ENCODE measurements around the gene BCLAF1. TPM values are rescaled to one million over a fixed set of nuclear protein-coding genes. Genes with fewer than 3 reads are reported as not detected.
A peak's percentile ranks its signal among the peaks of the same experiment; 100 is the strongest.
"Not testable (repeated sequence)": the region's sequence is repeated elsewhere in the genome, so short reads cannot be mapped to it uniquely, and the experiment has no call there.

The BCLAF1 gene
- total RNA-seq, 1 donor from 2014 or later: 242 TPM

DNA sequence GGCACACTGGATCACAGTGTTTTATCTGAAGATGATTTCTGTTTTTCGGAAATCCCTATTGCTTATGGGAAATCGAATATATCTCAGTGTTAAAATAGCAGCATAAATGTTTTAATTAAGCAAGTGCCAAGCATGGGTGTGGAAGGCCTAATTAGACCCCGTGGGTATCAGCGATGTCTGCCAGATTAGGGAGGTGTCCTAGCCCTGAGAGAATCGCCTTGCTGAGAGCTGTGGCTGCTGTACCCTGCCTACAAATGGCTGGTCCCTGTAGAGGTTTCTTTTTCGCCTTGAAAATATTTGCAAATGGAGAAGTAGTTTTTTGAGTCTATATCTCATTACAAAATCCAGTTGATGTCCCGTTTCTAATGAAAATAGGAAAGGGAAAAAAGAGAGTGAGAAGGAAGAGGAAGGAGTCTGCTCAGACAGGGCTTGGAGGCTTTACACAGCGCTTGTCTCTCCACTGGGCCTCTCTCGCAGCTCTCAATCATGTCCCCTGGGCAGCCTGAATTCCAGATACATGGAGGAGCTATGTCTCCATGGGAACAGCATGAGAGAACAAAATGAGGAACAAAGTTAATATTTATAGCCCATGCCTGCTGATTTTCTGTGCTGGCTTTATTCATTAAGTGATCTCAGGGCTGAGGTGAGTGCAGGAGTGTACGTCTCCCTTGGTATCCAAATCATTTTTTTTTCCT is 35.2 kb upstream of the BCLAF1 start:
- no peak for DNase-seq (ENCODE audit: low spot score)
- Mint-ChIP-seq H3K27me3 (ENCODE audit: low read depth) (peaks cover 2% of the 10 kb centered on the region), H3K27ac (no peak overlapping the region), H3K4me3 (ENCODE audit: low read depth) (no peak overlapping the region), H3K9me3 (no peaks in the 10 kb centered on the region), H3K36me3 (ENCODE audit: low read depth) (no peaks in the 10 kb centered on the region), H3K4me1 (ENCODE audit: low read depth) (no peaks in the 10 kb centered on the region)
- intact Hi-C loops (cut with micrococcal nuclease): no loop called here

DNA sequence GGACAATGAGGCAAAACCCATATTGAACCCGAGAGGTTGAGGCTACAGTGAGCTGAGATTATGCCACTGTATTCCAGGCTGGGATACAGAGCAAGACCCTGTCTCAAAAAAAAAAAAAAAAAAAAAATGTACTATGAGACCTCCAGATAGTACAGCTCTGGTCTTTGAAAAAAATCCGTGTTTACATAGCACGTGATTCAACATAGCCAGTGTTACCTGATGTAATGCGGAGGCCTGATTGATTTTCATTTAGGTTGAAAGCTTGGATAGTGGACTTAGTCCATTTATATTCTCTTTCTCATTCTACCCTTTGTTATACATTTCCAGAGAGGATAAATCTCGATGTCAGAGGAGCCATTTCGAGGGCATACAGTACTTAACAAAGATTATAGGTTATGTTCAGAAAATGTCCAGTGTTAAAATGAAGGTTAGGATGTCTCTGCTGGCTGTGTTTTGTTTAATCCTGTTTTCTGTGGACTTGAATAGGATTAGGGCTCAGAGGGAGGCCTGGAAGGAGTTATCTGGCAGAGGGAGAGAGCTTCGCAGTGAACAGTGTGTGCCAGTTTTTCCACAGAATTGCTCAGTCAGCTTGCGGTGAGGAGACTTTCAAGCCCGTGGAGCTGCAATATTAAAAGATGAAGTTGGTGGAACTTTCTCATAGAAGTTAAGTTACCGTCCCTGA is 33.9 kb upstream of the BCLAF1 start:
- H3K27me3 Mint-ChIP-seq (ENCODE audit: low read depth): no peaks in the 10 kb centered on the region
- no peaks in the 10 kb centered on the region for H3K9me3 Mint-ChIP-seq
- intact Hi-C loops (cut with micrococcal nuclease): no loop called here
- H3K36me3 Mint-ChIP-seq (ENCODE audit: low read depth): no peaks in the 10 kb centered on the region
- no peak overlapping the region for H3K27ac Mint-ChIP-seq
- no peaks in the 10 kb centered on the region for H3K4me1 Mint-ChIP-seq (ENCODE audit: low read depth)
- H3K4me3 Mint-ChIP-seq (ENCODE audit: low read depth): no peak overlapping the region
- no peak for DNase-seq (ENCODE audit: low spot score)

DNA sequence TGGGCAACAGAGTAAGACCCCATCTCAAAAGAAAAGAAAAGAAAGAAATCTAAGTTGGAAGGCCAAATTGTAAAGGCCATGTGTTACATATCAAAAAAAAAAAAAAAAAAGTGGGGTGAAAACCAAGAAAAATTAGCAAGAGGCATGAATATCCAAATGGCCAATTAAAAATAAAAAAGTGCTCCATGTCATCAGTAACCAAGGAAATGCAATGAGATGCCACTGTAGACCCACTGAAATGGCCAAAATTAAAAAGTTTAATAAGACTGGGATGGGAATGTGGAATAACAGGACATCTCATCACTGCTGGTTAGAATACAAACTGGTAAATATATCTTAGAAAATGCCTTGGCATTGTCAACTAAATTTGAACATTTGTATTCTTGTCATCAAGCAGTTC is 30.1 kb upstream of the BCLAF1 start:
- Mint-ChIP-seq H3K4me1 (ENCODE audit: low read depth) (peaks cover 6% of the 10 kb centered on the region), H3K9me3 (no peaks in the 10 kb centered on the region), H3K36me3 (ENCODE audit: low read depth) (no peaks in the 10 kb centered on the region), H3K27ac (no peak overlapping the region), H3K27me3 (ENCODE audit: low read depth) (no peaks in the 10 kb centered on the region), H3K4me3 (ENCODE audit: low read depth) (no peak overlapping the region)
- no peak for DNase-seq (ENCODE audit: low spot score)
- intact Hi-C loops (cut with micrococcal nuclease): loop anchor here (5.0 kb wide), 2 partner anchors 37 to 812 kb away; no protein-coding TSS in a partner anchor

DNA sequence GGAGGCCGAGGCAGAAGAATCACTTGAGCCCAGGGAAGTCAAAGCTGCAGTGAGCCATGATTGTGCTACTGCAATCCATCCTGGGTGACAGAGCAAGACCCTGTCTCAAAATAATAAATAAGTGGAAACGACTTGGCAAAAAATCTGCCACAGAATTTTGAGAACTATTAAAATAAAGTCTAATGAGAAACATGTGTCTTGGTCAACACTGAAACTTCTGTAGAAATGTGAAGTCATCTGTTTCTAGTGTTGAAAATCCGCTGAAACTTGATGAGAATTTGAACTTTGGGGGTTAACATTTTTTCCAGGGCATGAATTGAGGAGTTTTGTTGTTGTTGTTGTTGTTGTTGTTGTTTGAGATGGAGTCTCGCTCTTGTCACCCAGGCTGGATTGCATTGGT is 29.0 kb upstream of the BCLAF1 start:
- H3K27me3 Mint-ChIP-seq (ENCODE audit: low read depth): peaks cover 6% of the 10 kb centered on the region
- intact Hi-C loops (cut with micrococcal nuclease): loop anchor here (5.0 kb wide), 2 partner anchors 36 to 811 kb away; no protein-coding TSS in a partner anchor
- no peak overlapping the region for H3K4me3 Mint-ChIP-seq (ENCODE audit: low read depth)
- H3K36me3 Mint-ChIP-seq (ENCODE audit: low read depth): no peaks in the 10 kb centered on the region
- H3K27ac Mint-ChIP-seq: no peak overlapping the region
- no peak for DNase-seq (ENCODE audit: low spot score)
- H3K9me3 Mint-ChIP-seq: no peaks in the 10 kb centered on the region
- H3K4me1 Mint-ChIP-seq (ENCODE audit: low read depth): peaks cover 6% of the 10 kb centered on the region

DNA sequence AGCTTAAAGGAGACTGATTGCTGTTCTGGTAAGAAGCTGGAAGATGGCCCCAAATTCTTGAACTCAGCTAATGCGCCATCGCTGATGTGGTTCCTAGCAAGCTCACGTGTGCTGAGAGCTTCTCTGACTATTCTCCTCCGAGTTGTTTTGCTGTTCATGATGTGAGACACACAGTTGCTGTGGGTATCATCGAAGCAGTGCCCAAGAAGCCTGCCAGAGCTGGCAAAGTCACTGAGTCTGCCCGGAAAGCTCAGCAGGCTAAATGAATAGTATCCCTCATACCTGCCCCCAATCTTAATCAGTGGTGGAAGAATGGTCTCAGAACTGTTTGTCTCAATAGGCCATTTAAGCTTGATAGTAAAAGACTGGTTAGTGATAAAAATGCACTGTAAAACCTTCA is 28.3 kb upstream of the BCLAF1 start:
- intact Hi-C loops (cut with micrococcal nuclease): loop anchor here (1.0 to 5.0 kb wide), 5 partner anchors 36 to 867 kb away; partner anchors contain the start of gene MTFR2
- Mint-ChIP-seq H3K9me3 (no peaks in the 10 kb centered on the region), H3K4me1 (ENCODE audit: low read depth) (peaks cover 8% of the 10 kb centered on the region), H3K27me3 (ENCODE audit: low read depth) (peaks cover 12% of the 10 kb centered on the region), H3K4me3 (ENCODE audit: low read depth) (no peak overlapping the region), H3K27ac (no peak overlapping the region), H3K36me3 (ENCODE audit: low read depth) (no peaks in the 10 kb centered on the region)
- DNase-seq (ENCODE audit: low spot score): no peak

DNA sequence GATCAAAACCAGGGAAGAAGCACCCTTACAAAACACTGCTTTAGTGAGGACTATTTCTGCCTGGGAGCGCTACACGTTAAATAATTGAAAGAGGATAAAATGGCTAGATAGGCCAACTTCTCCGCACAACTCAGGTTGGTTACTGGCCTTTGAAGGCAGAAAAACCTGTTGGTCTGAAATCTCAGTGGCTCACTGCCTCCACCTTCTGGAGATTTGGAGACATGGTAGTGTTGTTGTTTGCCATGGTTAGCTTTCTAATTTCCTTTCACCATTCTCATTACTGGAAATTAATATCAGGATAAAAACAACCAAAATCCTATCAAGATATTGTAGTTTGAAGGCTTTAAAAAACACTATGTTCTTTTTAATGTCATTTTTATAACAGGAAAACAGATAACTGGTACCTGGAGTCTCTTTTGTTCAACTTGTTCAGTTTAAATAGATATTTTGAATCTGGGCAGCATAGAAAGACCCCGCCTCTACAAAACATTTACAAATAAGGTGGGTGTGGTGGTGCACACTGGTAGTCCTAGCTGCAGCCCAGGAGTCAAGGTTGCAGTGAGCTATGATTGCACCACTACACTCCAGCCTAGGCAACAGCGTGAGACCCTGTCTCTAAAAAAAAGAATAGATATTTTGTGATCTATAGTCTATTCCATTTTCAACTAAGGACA is 27.5 kb upstream of the BCLAF1 start:
- Mint-ChIP-seq H3K9me3 (no peaks in the 10 kb centered on the region), H3K4me3 (ENCODE audit: low read depth) (no peak overlapping the region), H3K27ac (no peak overlapping the region), H3K36me3 (ENCODE audit: low read depth) (no peaks in the 10 kb centered on the region), H3K4me1 (ENCODE audit: low read depth) (peaks cover 8% of the 10 kb centered on the region), H3K27me3 (ENCODE audit: low read depth) (peaks cover 12% of the 10 kb centered on the region)
- intact Hi-C loops (cut with micrococcal nuclease): loop anchor here (1.0 to 5.0 kb wide), 5 partner anchors 35 to 866 kb away; partner anchors contain the start of gene MTFR2
- peak; percentile 41 for DNase-seq (ENCODE audit: low spot score)

DNA sequence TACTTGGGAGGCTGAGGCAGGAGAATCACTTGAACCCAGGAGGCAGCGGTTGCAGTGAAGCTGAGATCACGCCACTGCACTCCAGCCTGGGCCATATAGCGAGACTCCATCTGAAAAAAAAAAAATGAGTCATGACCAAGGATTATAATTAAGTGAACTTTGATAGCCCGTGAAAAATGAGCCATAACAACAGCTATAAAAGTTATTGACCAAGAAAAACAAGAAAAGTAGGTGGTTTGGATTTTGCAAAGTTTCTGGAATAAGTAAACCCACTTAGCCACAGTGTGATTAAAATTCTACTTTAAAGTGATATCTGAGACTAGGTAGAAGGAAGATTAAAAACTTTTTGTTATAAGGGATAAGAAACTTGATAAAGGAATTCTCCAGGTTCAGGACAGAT is 25.9 kb upstream of the BCLAF1 start:
- Mint-ChIP-seq H3K9me3 (no peaks in the 10 kb centered on the region), H3K27me3 (ENCODE audit: low read depth) (peaks cover 23% of the 10 kb centered on the region), H3K27ac (no peak overlapping the region), H3K4me3 (ENCODE audit: low read depth) (no peak overlapping the region), H3K36me3 (ENCODE audit: low read depth) (no peaks in the 10 kb centered on the region), H3K4me1 (ENCODE audit: low read depth) (peaks cover 8% of the 10 kb centered on the region)
- intact Hi-C loops (cut with micrococcal nuclease): loop anchor here (5.0 kb wide), 2 partner anchors 33 to 808 kb away; no protein-coding TSS in a partner anchor
- DNase-seq (ENCODE audit: low spot score): no peak

DNA sequence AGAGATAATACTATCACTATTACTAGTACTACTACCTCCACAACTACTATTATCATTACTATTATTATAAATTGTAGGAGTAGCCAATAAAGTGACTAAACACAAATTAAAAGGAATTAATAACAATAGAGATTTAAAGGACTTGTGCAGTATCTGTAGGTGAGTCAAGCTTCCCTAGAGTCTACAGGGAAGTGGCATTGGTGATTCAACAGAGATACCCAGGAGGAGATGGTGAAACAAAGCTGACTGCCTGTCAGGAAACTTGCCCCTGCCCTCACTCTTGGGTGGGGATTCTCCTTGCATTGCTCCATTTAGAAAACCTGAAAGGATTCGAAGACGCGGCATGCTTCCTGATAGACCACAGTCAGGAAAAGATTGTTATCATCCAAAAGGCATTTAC is 23.3 kb upstream of the BCLAF1 start:
- H3K27ac Mint-ChIP-seq: no peak overlapping the region
- peaks cover 8% of the 10 kb centered on the region for H3K4me1 Mint-ChIP-seq (ENCODE audit: low read depth)
- H3K9me3 Mint-ChIP-seq: no peaks in the 10 kb centered on the region
- H3K27me3 Mint-ChIP-seq (ENCODE audit: low read depth): peaks cover 36% of the 10 kb centered on the region
- DNase-seq (ENCODE audit: low spot score): no peak
- no peak overlapping the region for H3K4me3 Mint-ChIP-seq (ENCODE audit: low read depth)
- H3K36me3 Mint-ChIP-seq (ENCODE audit: low read depth): no peaks in the 10 kb centered on the region
- intact Hi-C loops (cut with micrococcal nuclease): no loop called here

DNA sequence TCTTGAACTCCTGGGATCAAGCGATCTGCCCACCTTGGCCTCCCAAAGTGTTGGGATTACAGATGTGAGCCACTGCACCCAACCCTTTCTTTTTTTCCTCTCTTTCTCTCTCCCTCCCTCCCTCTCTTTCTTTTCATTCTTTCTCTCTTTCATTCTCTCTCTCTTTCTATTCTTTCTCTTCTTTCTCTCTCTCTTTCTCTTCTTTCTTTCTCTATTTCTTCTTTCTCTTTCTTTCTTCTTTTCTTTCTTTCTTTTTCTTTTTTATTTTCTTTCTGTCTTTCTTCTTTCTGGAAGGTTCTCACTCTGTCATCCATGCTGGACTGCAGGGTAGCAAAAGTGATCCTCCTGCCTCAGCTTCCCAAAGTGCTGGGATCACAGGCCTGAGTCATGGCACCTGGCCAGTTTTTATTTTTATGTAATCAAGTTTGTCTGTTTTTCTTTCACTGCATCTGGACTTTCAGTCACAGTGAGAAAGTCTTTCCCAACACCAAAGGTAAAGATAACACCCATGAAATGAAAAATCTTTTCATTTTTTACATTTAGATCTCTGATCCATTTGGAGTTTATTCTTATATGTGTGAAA is 20.2 kb upstream of the BCLAF1 start:
- Mint-ChIP-seq H3K4me3 (ENCODE audit: low read depth) (no peak overlapping the region), H3K9me3 (no peaks in the 10 kb centered on the region), H3K27me3 (ENCODE audit: low read depth) (peaks cover 41% of the 10 kb centered on the region), H3K36me3 (ENCODE audit: low read depth) (no peaks in the 10 kb centered on the region), H3K4me1 (ENCODE audit: low read depth) (peaks cover 2% of the 10 kb centered on the region), H3K27ac (no peak overlapping the region)
- no peak for DNase-seq (ENCODE audit: low spot score)
- intact Hi-C loops (cut with micrococcal nuclease): no loop called here

DNA sequence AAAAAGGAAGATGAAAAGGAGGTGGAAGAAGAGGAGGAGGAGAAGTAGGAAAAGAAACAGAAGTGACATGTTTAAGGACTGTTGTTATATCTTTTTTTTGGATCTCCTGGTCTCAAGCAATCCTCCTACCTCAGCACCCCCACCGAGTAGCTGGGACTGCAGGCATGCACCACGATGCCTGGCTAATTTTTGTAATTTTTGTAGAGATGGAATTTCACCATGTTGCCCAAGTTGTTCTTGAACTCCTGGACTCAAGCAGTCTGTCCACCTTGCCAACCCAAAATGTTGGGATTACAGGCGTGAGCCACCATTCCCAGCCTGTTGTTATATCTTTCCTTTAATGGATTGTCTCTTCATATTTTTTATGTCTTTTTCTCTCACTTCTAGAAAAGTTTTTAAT is 19.5 kb upstream of the BCLAF1 start:
- Mint-ChIP-seq H3K27ac (no peak overlapping the region), H3K4me1 (ENCODE audit: low read depth) (peaks cover 2% of the 10 kb centered on the region), H3K4me3 (ENCODE audit: low read depth) (no peak overlapping the region), H3K9me3 (no peaks in the 10 kb centered on the region), H3K36me3 (ENCODE audit: low read depth) (no peaks in the 10 kb centered on the region), H3K27me3 (ENCODE audit: low read depth) (peaks cover 37% of the 10 kb centered on the region)
- DNase-seq (ENCODE audit: low spot score): no peak
- intact Hi-C loops (cut with micrococcal nuclease): no loop called here

DNA sequence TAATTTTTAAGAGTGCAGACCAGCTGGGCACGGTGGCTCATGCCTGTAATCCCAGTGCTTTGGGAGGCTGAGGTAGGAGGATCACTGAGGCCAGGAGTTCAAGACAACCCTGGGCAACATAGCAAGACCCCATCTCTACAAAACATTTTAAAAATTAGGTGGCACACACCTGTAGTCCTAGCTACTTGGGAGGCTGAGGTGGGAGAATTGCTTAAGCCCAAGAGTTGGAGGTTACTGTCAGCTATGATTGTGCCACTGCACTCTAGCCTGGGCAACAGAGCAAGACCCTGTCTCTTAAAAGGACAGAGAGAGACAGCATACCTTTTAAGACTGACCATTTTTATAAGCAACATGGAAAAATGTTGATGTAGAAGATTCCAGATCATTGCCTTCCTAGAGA is 18.8 kb upstream of the BCLAF1 start:
- H3K9me3 Mint-ChIP-seq; H3K27ac Mint-ChIP-seq; intact Hi-C loops (cut with micrococcal nuclease); H3K4me1 Mint-ChIP-seq (ENCODE audit: low read depth); DNase-seq (ENCODE audit: low spot score); H3K36me3 Mint-ChIP-seq (ENCODE audit: low read depth); H3K4me3 Mint-ChIP-seq (ENCODE audit: low read depth): not testable (repeated sequence)
- H3K27me3 Mint-ChIP-seq (ENCODE audit: low read depth): peaks cover 35% of the 10 kb centered on the region

DNA sequence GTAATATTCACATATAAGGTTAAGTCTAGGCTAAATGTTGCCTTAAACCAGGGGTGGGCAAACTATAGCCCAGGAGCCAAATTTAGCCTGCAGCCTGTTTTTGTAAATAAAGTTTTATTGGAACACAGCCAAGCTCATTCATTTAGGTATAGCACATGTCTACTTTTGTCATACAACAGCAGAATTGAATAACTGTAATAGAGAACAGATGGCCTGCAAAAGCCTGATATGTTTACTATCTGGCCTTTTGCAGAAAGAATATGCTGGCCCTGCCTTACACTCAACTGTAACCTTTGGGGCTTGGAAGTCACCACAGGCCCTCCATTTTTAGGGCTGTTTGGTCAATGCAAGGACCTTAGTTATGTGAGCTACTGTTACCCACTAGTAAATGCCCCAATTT is 17.7 kb upstream of the BCLAF1 start:
- Mint-ChIP-seq H3K27me3 (ENCODE audit: low read depth) (peaks cover 30% of the 10 kb centered on the region), H3K9me3 (peaks cover 4% of the 10 kb centered on the region), H3K4me1 (ENCODE audit: low read depth) (no peaks in the 10 kb centered on the region), H3K27ac (no peak overlapping the region), H3K36me3 (ENCODE audit: low read depth) (no peaks in the 10 kb centered on the region), H3K4me3 (ENCODE audit: low read depth) (no peak overlapping the region)
- intact Hi-C loops (cut with micrococcal nuclease): no loop called here
- DNase-seq (ENCODE audit: low spot score): no peak

Data from activated T-helper 2 cell treated with anti-CD3 and anti-CD28 coated beads, Interferon-gamma antibody, Interleukin-2, Interleukin-4, amounts not matched to agents 10 μg/mL and 5 μg/mL and 100 μg/mL, durations not matched to agents 14 hours and 24 hours and 36 hours (primary cell).